Measurements from ENCODE around the gene RGL3. TPM values are rescaled to one million over a fixed set of nuclear protein-coding genes. Genes with fewer than 3 reads are reported as not detected.
"Not testable (repeated sequence)": the region's sequence is repeated elsewhere in the genome, so short reads cannot be mapped to it uniquely, and the experiment has no call there.

Gene RGL3
- total RNA-seq, 1 donor from 2014 or later: 0.49 TPM

DNA sequence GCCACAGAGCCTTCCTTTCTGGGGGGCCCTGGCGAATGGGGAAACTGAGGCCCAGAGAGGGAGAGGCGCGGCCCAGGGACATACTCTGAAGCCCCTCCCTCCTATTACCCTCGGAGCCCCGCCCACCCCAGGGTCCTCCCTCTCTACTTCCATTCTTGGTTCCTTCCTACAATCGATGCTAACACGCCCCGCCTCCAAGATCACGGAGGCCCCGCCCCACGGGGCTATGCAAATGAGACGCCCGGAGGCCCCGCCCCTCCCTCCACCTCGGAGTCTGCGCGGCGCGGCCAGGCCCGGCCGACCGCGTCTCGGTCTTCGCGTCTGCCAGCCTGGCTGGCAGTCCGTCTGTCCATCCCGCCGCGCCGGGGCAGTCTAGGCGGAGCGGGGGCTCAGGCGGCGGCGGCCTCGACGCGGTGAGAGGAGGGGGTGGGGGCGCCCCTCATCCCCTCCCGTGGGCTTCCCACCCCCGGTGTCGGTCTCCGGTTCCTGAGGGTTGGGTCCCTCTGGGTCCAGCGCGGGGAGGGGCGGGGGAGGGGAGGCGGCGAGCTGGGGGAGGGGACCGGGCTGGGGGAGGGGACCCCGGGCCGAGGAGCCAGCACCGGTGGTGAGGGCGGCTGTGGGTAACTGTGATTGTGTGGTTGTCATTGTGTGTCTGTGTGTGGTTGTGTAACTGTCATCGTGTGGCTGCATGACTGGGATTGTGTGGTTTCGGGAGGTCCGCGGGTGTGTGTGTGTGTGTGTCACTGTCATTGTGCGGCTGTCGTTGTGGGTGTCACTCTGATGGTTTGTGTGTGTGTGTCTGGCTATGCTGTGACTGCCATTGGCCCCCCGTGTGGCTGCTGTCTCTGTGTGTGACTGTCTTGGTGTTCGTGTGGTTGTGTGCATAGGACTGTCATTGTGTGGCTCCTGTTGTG lies 63.7 kb downstream of the RGL3 start, which contains the start of gene PLPPR2:
Gene PLPPR2 (plus strand): TSS at position 273 of the 914 bp plus-strand sequence. CDS start 2,242 bp downstream, outside the sequence.
- peaks cover 19% of the 10 kb centered on the region for H3K4me1 Mint-ChIP-seq
- H3K4me2 ChIP-seq: peak within 1 kb of the TSS; percentile 93
- H3K4me1 ChIP-seq: no peaks in the 10 kb centered on the region
- peaks cover 2% of the 10 kb centered on the region for H4K20me1 ChIP-seq (ENCODE audit: low read depth)
- H3K4me3 Mint-ChIP-seq: peak within 1 kb of the TSS; percentile 79
- TF ChIP-seq, protein P1, sequence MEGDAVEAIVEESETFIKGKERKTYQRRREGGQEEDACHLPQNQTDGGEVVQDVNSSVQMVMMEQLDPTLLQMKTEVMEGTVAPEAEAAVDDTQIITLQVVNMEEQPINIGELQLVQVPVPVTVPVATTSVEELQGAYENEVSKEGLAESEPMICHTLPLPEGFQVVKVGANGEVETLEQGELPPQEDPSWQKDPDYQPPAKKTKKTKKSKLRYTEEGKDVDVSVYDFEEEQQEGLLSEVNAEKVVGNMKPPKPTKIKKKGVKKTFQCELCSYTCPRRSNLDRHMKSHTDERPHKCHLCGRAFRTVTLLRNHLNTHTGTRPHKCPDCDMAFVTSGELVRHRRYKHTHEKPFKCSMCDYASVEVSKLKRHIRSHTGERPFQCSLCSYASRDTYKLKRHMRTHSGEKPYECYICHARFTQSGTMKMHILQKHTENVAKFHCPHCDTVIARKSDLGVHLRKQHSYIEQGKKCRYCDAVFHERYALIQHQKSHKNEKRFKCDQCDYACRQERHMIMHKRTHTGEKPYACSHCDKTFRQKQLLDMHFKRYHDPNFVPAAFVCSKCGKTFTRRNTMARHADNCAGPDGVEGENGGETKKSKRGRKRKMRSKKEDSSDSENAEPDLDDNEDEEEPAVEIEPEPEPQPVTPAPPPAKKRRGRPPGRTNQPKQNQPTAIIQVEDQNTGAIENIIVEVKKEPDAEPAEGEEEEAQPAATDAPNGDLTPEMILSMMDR (IDR thresholded peaks at IDR 0.05): no peak
- H3K36me3 ChIP-seq: no peaks in the 10 kb centered on the region
- no peak within 1 kb of the TSS for H3K9ac ChIP-seq
- H3K27ac Mint-ChIP-seq: peak within 1 kb of the TSS; percentile 66
- no peak within 1 kb of the TSS for H3K27ac ChIP-seq
- DNase-seq (ENCODE audit: low spot score): peak; percentile 96
- H3K9me3 ChIP-seq (ENCODE audit: low read depth): no peaks in the 10 kb centered on the region
- peaks cover 26% of the 10 kb centered on the region for H3K27me3 Mint-ChIP-seq (ENCODE audit: insufficient read depth, low read depth)
- no peak within 1 kb of the TSS for H2AFZ ChIP-seq (replicated peaks)
- H3K4me3 ChIP-seq: peak within 1 kb of the TSS; percentile 47
- H3K9me3 Mint-ChIP-seq: no peaks in the 10 kb centered on the region
- H3F3A ChIP-seq (ENCODE audit: low read depth): peaks cover 9% of the 10 kb centered on the region
- H3K27me3 ChIP-seq: peaks cover 50% of the 10 kb centered on the region
- H3K79me2 ChIP-seq (ENCODE audit: low read depth): no peaks in the 10 kb centered on the region
- no peaks in the 10 kb centered on the region for H3K36me3 Mint-ChIP-seq

DNA sequence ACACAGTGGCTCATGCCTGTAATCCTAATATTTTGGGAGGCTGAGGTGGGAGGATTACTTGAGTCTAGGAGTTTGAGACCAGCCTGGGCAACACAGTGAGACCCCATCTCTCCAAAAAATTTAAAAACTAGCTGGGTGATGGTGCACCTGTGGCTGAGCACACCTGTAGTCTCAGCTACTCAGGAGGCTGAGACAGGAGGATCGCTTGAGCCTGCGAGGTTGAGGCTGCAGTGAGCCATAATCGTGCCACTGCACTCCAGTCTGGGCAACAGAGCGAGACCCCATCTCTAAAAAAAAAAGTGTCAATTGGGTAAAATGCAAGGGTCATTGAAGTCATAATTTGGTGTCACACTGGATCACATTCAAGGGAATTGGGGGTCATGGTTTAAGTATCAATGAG lies 65.0 kb downstream of the RGL3 start:
- Mint-ChIP-seq H3K27me3 (ENCODE audit: insufficient read depth, low read depth) (peaks cover 22% of the 10 kb centered on the region), H3K27ac (peak overlapping the region; percentile 66), H3K4me3 (peak overlapping the region; percentile 77), H3K4me1 (peaks cover 19% of the 10 kb centered on the region)
- H3K4me2 ChIP-seq; H3K27ac ChIP-seq; H3K36me3 ChIP-seq; H3K9me3 Mint-ChIP-seq; H4K20me1 ChIP-seq (ENCODE audit: low read depth); DNase-seq (ENCODE audit: low spot score); H2AFZ ChIP-seq (replicated peaks); H3K9me3 ChIP-seq (ENCODE audit: low read depth); H3K36me3 Mint-ChIP-seq; H3F3A ChIP-seq (ENCODE audit: low read depth); H3K4me1 ChIP-seq; H3K9ac ChIP-seq; H3K79me2 ChIP-seq (ENCODE audit: low read depth); H3K4me3 ChIP-seq: not testable (repeated sequence)
- peaks cover 37% of the 10 kb centered on the region for H3K27me3 ChIP-seq

DNA sequence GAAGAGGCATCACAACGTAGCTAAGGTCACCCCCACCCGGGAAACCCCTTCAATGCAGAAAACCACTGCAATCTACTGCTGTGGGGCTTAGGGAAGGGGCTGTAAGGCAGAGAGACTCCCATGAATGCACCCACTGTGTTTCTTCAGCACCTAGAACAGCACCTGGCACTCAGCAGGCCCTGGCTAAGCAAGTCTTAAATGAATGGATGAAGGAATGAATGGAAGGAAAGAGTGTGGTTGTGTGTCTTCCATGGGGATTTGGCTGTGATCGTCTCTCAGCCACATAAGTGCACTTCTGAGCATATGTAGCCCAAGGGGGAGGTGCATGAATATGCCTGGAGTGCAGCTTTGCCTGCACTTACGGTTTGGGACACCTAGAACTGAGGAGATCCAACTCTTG lies 69.9 kb downstream of the RGL3 start:
- Histone ChIP-seq H3K4me2 (no peak overlapping the region), H3K27ac (no peak overlapping the region), H3K4me1 (no peaks in the 10 kb centered on the region), H2AFZ (replicated peaks) (no peak overlapping the region), H3K79me2 (ENCODE audit: low read depth) (no peaks in the 10 kb centered on the region), H3K4me3 (no peak overlapping the region), H4K20me1 (ENCODE audit: low read depth) (no peaks in the 10 kb centered on the region), H3K9ac (no peak overlapping the region), H3K36me3 (no peaks in the 10 kb centered on the region), H3K9me3 (ENCODE audit: low read depth) (no peaks in the 10 kb centered on the region), H3K27me3 (no peaks in the 10 kb centered on the region), H3F3A (ENCODE audit: low read depth) (peaks cover 8% of the 10 kb centered on the region)
- Mint-ChIP-seq H3K27me3 (ENCODE audit: insufficient read depth, low read depth) (peaks cover 11% of the 10 kb centered on the region), H3K36me3 (no peaks in the 10 kb centered on the region), H3K4me1 (peaks cover 28% of the 10 kb centered on the region), H3K27ac (no peak overlapping the region), H3K4me3 (no peak overlapping the region), H3K9me3 (peaks cover 7% of the 10 kb centered on the region)
- TF ChIP-seq, protein P1 (IDR thresholded peaks at IDR 0.05): no peak
- TF ChIP-seq EZH2phosphoT487 (IDR thresholded peaks at IDR 0.05): no peak
- TF ChIP-seq EZH2 (IDR thresholded peaks at IDR 0.05): no peak
- DNase-seq (ENCODE audit: low spot score): no peak

DNA sequence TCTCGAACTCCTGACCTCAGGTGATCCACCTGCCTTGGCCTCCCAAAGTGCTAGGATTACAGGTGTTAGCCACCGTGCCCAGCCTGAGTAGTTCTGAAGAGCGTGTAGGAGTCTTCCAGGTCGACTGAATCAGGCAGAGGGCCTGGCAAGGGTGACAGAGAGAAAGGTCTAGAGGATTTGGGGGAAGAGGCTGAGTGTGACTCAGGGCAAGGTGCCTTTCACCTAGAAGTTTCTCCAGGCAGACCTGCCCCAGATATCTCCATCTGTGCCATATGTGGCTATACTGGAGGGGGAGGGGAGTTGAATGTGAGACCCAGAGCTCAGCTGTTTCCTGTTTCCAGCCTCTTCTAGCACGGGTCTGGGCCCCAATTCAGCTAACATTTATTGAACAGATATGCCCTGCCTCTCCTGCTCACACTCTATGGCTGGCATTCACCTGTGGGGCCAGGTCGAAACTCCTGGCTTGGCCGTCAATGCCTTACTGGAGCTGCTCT lies 71.5 kb downstream of the RGL3 start:
- Histone ChIP-seq H3K9ac (no peak overlapping the region), H2AFZ (replicated peaks) (no peak overlapping the region), H3K27me3 (no peaks in the 10 kb centered on the region), H3K36me3 (no peaks in the 10 kb centered on the region), H3K4me3 (no peak overlapping the region), H3K4me2 (no peak overlapping the region), H3F3A (ENCODE audit: low read depth) (peaks cover 5% of the 10 kb centered on the region), H3K27ac (no peak overlapping the region), H4K20me1 (ENCODE audit: low read depth) (no peaks in the 10 kb centered on the region), H3K9me3 (ENCODE audit: low read depth) (no peaks in the 10 kb centered on the region), H3K79me2 (ENCODE audit: low read depth) (no peaks in the 10 kb centered on the region), H3K4me1 (no peaks in the 10 kb centered on the region)
- Mint-ChIP-seq H3K27me3 (ENCODE audit: insufficient read depth, low read depth) (peaks cover 8% of the 10 kb centered on the region), H3K4me3 (peak overlapping the region; percentile 90), H3K27ac (no peak overlapping the region), H3K4me1 (peaks cover 26% of the 10 kb centered on the region), H3K9me3 (peaks cover 7% of the 10 kb centered on the region), H3K36me3 (no peaks in the 10 kb centered on the region)
- TF ChIP-seq EZH2 (IDR thresholded peaks at IDR 0.05): no peak
- no peak for TF ChIP-seq EZH2phosphoT487 (IDR thresholded peaks at IDR 0.05)
- TF ChIP-seq, protein P1 (IDR thresholded peaks at IDR 0.05): no peak
- DNase-seq (ENCODE audit: low spot score): no peak
